Measurements from ENCODE around the gene KCND2.

KCND2 gene

GRCh38 chr7:120582916-120583315 lies 309.9 kb downstream of the KCND2 start:
- TF ChIP-seq CTCF (IDR thresholded peaks at IDR 0.05; ENCODE audit: low read depth, low read length, missing control alignments) = no peak
- H3K4me3 ChIP-seq (ENCODE audit: low read depth, low read length) = no peak overlapping the region
- no peak for DNase-seq (ENCODE audit: low read depth)

- no peak overlapping the region for H3K4me3 ChIP-seq (ENCODE audit: low read depth, low read length)
- DNase-seq (ENCODE audit: low read depth) = no peak
- TF ChIP-seq CTCF (IDR thresholded peaks at IDR 0.05; ENCODE audit: low read depth, low read length, missing control alignments) = no peak
Measured at GRCh38 chr7:120583899-120584586, 311.1 kb downstream of the KCND2 start.

- TF ChIP-seq CTCF (IDR thresholded peaks at IDR 0.05; ENCODE audit: low read depth, low read length, missing control alignments) = no peak
- no peak for DNase-seq (ENCODE audit: low read depth)
- no peak overlapping the region for H3K4me3 ChIP-seq (ENCODE audit: low read depth, low read length)
Measured at GRCh38 chr7:120586571-120586970, 313.6 kb downstream of the KCND2 start.

GRCh38 chr7:120587243-120587642 lies 314.3 kb downstream of the KCND2 start:
- no peak for DNase-seq (ENCODE audit: low read depth)
- no peak for TF ChIP-seq CTCF (IDR thresholded peaks at IDR 0.05; ENCODE audit: low read depth, low read length, missing control alignments)
- no peak overlapping the region for H3K4me3 ChIP-seq (ENCODE audit: low read depth, low read length)

- DNase-seq (ENCODE audit: low read depth) = no peak
- no peak overlapping the region for H3K4me3 ChIP-seq (ENCODE audit: low read depth, low read length)
- no peak for TF ChIP-seq CTCF (IDR thresholded peaks at IDR 0.05; ENCODE audit: low read depth, low read length, missing control alignments)
Measured at GRCh38 chr7:120588416-120588815, 315.4 kb downstream of the KCND2 start.

- no peak for TF ChIP-seq CTCF (IDR thresholded peaks at IDR 0.05; ENCODE audit: low read depth, low read length, missing control alignments)
- no peak for DNase-seq (ENCODE audit: low read depth)
- H3K4me3 ChIP-seq (ENCODE audit: low read depth, low read length) = no peak overlapping the region
Measured at GRCh38 chr7:120588862-120589261, 315.9 kb downstream of the KCND2 start.

- H3K4me3 ChIP-seq (ENCODE audit: low read depth, low read length) = no peak overlapping the region
- no peak for DNase-seq (ENCODE audit: low read depth)
- no peak for TF ChIP-seq CTCF (IDR thresholded peaks at IDR 0.05; ENCODE audit: low read depth, low read length, missing control alignments)
Measured at GRCh38 chr7:120600607-120601006, 327.6 kb downstream of the KCND2 start.
